UCSD-AML1 (cell line): Measurements from ENCODE around the gene TAL1.
"Not testable (repeated sequence)": the region's sequence is repeated elsewhere in the genome, so short reads cannot be mapped to it uniquely, and the experiment has no call there.

ENCODE experiments used
- DNase-seq: peaks from one replicate; lab custom pipeline; 2025; ENCODE audit not compliant: unreplicated experiment; lab: John Stamatoyannopoulos, UW

TAL1 gene

GRCh38 chr1:47232187-47232874, at the start of gene TAL1:
TAL1 (minus strand) TSS chr1:47232225; CDS start chr1:47225888, 6,337 bp downstream.
- peak; percentile 89 for DNase-seq

GRCh38 chr1:47280142-47280541, 48.1 kb upstream of the TAL1 start:
- no peak for DNase-seq

- no peak for DNase-seq
These were observed 44.8 kb upstream of the TAL1 start for GRCh38 chr1:47276850-47277249.

- not testable (repeated sequence) for DNase-seq
These were observed 43.8 kb upstream of the TAL1 start for GRCh38 chr1:47275811-47276210.

GRCh38 chr1:47265529-47265928, 33.5 kb upstream of the TAL1 start:
- not testable (repeated sequence) for DNase-seq

- DNase-seq, result peak; percentile 31
These were observed 30.9 kb upstream of the TAL1 start for GRCh38 chr1:47262787-47263413.

GRCh38 chr1:47257224-47257623, 25.2 kb upstream of the TAL1 start:
- no peak for DNase-seq

- no peak for DNase-seq
These were observed 20.8 kb upstream of the TAL1 start for GRCh38 chr1:47252795-47253194.

GRCh38 chr1:47252369-47252768, 20.3 kb upstream of the TAL1 start:
- no peak for DNase-seq

- no peak for DNase-seq
These were observed 17.7 kb upstream of the TAL1 start for GRCh38 chr1:47249755-47250154.

- DNase-seq, result no peak
These were observed 12.4 kb upstream of the TAL1 start for GRCh38 chr1:47244339-47244862.

GRCh38 chr1:47243910-47244309, 11.9 kb upstream of the TAL1 start:
- peak; percentile 35 for DNase-seq

- peak; percentile 77 for DNase-seq
These were observed 9.4 kb upstream of the TAL1 start for GRCh38 chr1:47241114-47242113.

GRCh38 chr1:47238935-47239592, 7.0 kb upstream of the TAL1 start:
- DNase-seq, result no peak

- no peak for DNase-seq
These were observed 3.8 kb upstream of the TAL1 start for GRCh38 chr1:47235806-47236205.

GRCh38 chr1:47235241-47235681, 3.2 kb upstream of the TAL1 start:
- peak; percentile 96 for DNase-seq

GRCh38 chr1:47233186-47233585, 1.2 kb upstream of the TAL1 start:
- DNase-seq, result no peak

- peak; percentile 89 for DNase-seq
These were observed 481 bp downstream of the TAL1 start for GRCh38 chr1:47231301-47232186.

GRCh38 chr1:47230692-47231300, 1.2 kb downstream of the TAL1 start:
- DNase-seq, result no peak
